Measurements from ENCODE around the gene PODXL2. TPM values are rescaled to one million over a fixed set of nuclear protein-coding genes. Genes with fewer than 3 reads are reported as not detected.

The PODXL2 gene
- total RNA-seq, 1 experiment from 2014 or later: 33.6 TPM

DNA sequence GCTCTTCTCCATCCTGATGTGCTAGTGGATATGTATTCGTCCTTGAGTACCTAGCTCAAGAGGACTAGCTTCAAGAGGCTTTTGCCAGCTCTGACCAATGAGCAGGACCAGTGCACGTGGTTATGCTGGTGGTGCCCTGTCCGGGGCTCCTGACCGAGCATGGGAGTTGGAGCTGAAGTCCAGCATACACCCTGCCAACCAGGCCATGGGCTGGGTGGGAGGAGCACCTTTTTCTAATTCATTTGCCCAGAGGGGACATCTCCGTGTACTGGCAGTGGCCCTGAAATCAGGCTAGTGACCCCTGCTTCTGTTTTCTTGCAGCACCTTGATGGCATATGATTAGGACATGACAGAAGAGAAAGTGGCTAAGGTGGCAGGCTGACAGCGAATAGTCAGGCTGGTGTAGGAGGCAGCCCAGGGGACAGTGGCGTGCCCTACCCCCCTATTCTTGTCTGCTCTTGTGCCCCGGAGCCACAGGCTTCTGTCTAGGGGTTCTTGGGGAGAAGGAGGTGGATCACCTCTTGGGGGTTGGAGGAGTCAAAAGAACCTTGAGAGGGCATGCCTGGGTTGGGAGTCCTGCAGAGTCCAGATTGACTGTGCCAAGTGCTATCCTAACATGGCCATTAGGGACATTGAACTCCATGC, 16.5 kb downstream of the PODXL2 start (continued):
- TF ChIP-seq, protein P1, sequence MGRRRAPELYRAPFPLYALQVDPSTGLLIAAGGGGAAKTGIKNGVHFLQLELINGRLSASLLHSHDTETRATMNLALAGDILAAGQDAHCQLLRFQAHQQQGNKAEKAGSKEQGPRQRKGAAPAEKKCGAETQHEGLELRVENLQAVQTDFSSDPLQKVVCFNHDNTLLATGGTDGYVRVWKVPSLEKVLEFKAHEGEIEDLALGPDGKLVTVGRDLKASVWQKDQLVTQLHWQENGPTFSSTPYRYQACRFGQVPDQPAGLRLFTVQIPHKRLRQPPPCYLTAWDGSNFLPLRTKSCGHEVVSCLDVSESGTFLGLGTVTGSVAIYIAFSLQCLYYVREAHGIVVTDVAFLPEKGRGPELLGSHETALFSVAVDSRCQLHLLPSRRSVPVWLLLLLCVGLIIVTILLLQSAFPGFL (CRISPR knock-in tag; IDR thresholded peaks at IDR 0.05; ENCODE audit: borderline replicate concordance): no peak
- TF ChIP-seq NFATC4 (CRISPR knock-in tag; IDR thresholded peaks at IDR 0.05): no peak

DNA sequence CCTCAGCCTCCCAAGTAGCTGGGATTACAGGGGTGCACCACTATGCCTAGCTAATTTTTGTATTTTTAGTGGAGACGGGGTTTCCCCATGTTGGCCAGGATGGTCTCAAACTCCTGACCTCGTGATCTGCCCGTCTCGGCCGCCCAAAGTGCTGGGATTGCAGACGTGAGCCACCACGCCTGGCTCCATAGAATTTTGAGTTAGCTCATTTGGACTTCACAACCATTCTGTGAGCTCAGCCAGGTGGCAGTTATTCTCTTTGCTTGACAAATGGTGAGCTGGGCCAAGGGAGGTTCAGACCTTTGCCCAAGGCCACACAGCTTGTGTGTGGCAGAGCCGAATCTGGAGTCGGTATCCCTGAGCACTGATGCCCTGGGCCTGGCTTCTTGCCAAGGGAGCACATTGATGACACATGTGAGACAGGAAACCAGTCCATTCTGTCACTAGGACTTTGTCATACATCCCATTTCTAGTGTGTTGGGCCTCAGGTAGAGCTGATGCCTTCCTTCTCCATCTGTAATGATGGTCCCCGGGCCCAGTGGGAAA, 17.6 kb downstream of the PODXL2 start:
- Mint-ChIP-seq H3K4me3 (no peak overlapping the region), H3K9me3 (no peaks in the 10 kb centered on the region), H3K27ac (no peak overlapping the region), H3K4me1 (peaks cover 26% of the 10 kb centered on the region), H3K36me3 (peaks cover 6% of the 10 kb centered on the region), H3K27me3 (ENCODE audit: low read depth) (no peaks in the 10 kb centered on the region)
- DNase-seq (ENCODE audit: low spot score) (no peak), ATAC-seq (no peak)
- POLR2A ChIA-PET: no interaction called here
- CTCF ChIA-PET: interaction anchor here (0.8 to 3.1 kb wide), 3 partner anchors 10 to 71 kb away, joined by 5 to 22 read pairs (median 12); no protein-coding TSS in a partner anchor
- TF ChIP-seq, protein P2, sequence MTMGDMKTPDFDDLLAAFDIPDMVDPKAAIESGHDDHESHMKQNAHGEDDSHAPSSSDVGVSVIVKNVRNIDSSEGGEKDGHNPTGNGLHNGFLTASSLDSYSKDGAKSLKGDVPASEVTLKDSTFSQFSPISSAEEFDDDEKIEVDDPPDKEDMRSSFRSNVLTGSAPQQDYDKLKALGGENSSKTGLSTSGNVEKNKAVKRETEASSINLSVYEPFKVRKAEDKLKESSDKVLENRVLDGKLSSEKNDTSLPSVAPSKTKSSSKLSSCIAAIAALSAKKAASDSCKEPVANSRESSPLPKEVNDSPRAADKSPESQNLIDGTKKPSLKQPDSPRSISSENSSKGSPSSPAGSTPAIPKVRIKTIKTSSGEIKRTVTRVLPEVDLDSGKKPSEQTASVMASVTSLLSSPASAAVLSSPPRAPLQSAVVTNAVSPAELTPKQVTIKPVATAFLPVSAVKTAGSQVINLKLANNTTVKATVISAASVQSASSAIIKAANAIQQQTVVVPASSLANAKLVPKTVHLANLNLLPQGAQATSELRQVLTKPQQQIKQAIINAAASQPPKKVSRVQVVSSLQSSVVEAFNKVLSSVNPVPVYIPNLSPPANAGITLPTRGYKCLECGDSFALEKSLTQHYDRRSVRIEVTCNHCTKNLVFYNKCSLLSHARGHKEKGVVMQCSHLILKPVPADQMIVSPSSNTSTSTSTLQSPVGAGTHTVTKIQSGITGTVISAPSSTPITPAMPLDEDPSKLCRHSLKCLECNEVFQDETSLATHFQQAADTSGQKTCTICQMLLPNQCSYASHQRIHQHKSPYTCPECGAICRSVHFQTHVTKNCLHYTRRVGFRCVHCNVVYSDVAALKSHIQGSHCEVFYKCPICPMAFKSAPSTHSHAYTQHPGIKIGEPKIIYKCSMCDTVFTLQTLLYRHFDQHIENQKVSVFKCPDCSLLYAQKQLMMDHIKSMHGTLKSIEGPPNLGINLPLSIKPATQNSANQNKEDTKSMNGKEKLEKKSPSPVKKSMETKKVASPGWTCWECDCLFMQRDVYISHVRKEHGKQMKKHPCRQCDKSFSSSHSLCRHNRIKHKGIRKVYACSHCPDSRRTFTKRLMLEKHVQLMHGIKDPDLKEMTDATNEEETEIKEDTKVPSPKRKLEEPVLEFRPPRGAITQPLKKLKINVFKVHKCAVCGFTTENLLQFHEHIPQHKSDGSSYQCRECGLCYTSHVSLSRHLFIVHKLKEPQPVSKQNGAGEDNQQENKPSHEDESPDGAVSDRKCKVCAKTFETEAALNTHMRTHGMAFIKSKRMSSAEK (CRISPR knock-in tag; IDR thresholded peaks at IDR 0.05; ENCODE audit: borderline replicate concordance): no peak
- TF ChIP-seq, protein P3, sequence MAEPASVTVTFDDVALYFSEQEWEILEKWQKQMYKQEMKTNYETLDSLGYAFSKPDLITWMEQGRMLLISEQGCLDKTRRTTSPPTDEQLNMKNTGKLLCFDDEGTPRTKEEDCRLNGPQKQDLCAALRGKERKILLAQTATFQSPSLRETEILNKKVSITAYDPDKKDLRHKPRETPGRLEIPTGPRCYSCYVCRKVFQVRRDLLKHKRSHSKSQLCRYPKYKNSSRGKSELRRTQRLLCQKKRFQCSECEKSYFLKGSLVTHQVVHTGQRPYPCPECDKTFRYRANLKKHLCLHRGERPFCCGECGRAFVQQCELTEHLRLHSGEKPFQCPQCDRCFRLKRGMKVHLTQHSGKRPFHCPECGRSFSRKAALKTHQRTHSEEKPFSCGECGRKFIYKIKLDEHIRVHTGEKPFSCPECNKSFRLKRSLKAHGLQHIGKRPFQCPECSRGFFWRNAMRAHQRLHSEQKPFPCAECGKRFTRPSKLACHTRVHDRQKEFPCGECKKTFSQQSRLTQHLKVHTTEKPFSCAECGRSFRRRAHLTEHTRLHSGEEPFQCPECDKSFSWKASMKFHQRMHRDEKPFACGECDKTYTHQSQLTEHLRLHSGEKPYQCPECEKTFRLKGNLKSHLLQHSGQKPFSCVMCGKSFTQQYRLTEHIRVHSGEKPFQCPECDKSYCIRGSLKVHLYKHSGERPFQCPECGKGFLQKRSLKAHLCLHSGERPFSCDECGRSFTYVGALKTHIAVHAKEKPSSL (CRISPR knock-in tag; conservative IDR thresholded peaks at IDR 0.05): no peak
- TF ChIP-seq TEAD4 (CRISPR knock-in tag; IDR thresholded peaks at IDR 0.05) (no peak), TP53 (CRISPR knock-in tag; IDR thresholded peaks at IDR 0.05) (no peak), ZBTB21 (CRISPR knock-in tag; IDR thresholded peaks at IDR 0.05; ENCODE audit: borderline replicate concordance) (no peak), NR2C2 (CRISPR knock-in tag; IDR thresholded peaks at IDR 0.05) (no peak), MYBL2 (CRISPR knock-in tag; IDR thresholded peaks at IDR 0.05) (no peak), FOXK1 (CRISPR knock-in tag; IDR thresholded peaks at IDR 0.05) (no peak), ZNF416 (CRISPR knock-in tag; IDR thresholded peaks at IDR 0.05) (no peak), SMAD3 (CRISPR knock-in tag; IDR thresholded peaks at IDR 0.05; ENCODE audit: borderline replicate concordance) (no peak), PRRX2 (CRISPR knock-in tag; IDR thresholded peaks at IDR 0.05) (no peak), JUN (CRISPR knock-in tag; IDR thresholded peaks at IDR 0.05) (no peak), NR3C1 (CRISPR knock-in tag; conservative IDR thresholded peaks at IDR 0.05; ENCODE audit: low read depth) (no peak), KAT7 (CRISPR knock-in tag; IDR thresholded peaks at IDR 0.05; ENCODE audit: borderline replicate concordance) (no peak), ETV6 (CRISPR knock-in tag; IDR thresholded peaks at IDR 0.05) (no peak), ZNF263 (CRISPR knock-in tag; IDR thresholded peaks at IDR 0.05; ENCODE audit: low read depth) (no peak), RORB (CRISPR knock-in tag; IDR thresholded peaks at IDR 0.05) (no peak)
- TF ChIP-seq, protein P4, sequence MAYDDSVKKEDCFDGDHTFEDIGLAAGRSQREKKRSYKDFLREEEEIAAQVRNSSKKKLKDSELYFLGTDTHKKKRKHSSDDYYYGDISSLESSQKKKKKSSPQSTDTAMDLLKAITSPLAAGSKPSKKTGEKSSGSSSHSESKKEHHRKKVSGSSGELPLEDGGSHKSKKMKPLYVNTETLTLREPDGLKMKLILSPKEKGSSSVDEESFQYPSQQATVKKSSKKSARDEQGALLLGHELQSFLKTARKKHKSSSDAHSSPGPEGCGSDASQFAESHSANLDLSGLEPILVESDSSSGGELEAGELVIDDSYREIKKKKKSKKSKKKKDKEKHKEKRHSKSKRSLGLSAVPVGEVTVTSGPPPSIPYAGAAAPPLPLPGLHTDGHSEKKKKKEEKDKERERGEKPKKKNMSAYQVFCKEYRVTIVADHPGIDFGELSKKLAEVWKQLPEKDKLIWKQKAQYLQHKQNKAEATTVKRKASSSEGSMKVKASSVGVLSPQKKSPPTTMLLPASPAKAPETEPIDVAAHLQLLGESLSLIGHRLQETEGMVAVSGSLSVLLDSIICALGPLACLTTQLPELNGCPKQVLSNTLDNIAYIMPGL (CRISPR knock-in tag; IDR thresholded peaks at IDR 0.05): no peak
- TF ChIP-seq, protein P5, sequence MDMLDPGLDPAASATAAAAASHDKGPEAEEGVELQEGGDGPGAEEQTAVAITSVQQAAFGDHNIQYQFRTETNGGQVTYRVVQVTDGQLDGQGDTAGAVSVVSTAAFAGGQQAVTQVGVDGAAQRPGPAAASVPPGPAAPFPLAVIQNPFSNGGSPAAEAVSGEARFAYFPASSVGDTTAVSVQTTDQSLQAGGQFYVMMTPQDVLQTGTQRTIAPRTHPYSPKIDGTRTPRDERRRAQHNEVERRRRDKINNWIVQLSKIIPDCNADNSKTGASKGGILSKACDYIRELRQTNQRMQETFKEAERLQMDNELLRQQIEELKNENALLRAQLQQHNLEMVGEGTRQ (CRISPR knock-in tag; IDR thresholded peaks at IDR 0.05): no peak
- TF ChIP-seq, protein P6, sequence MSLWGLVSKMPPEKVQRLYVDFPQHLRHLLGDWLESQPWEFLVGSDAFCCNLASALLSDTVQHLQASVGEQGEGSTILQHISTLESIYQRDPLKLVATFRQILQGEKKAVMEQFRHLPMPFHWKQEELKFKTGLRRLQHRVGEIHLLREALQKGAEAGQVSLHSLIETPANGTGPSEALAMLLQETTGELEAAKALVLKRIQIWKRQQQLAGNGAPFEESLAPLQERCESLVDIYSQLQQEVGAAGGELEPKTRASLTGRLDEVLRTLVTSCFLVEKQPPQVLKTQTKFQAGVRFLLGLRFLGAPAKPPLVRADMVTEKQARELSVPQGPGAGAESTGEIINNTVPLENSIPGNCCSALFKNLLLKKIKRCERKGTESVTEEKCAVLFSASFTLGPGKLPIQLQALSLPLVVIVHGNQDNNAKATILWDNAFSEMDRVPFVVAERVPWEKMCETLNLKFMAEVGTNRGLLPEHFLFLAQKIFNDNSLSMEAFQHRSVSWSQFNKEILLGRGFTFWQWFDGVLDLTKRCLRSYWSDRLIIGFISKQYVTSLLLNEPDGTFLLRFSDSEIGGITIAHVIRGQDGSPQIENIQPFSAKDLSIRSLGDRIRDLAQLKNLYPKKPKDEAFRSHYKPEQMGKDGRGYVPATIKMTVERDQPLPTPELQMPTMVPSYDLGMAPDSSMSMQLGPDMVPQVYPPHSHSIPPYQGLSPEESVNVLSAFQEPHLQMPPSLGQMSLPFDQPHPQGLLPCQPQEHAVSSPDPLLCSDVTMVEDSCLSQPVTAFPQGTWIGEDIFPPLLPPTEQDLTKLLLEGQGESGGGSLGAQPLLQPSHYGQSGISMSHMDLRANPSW (CRISPR knock-in tag; conservative IDR thresholded peaks at IDR 0.05; ENCODE audit: low read depth): no peak
